Activated T-helper 17 cell treated with anti-CD3 and anti-CD28 coated beads, Interleukin-2, amount 50 U/mL, for 72 hours (primary cell): ENCODE data around the gene FBP2. TPM values are rescaled to one million over a fixed set of nuclear protein-coding genes. Genes with fewer than 3 reads are reported as not detected.

Experiments
- ATAC-seq: fragments of 150-1000 bp; cut with Tn5 transposase; replicated peaks from 2 replicates; pipeline ENCODE4 v1.10.0; 2021; ENCODE audit warnings: mild to moderate bottlenecking, moderate library complexity
- H3K27ac Mint-ChIP-seq: one replicate; pipeline ENCODE4 v1.8.0; 2022; ENCODE audit warnings: mixed read lengths
- H3K27me3 Mint-ChIP-seq: one replicate; pipeline ENCODE4 v1.8.0; 2022; ENCODE audit warnings: mixed read lengths
- H3K36me3 Mint-ChIP-seq: one replicate; pipeline ENCODE4 v1.8.0; 2022; ENCODE audit warnings: low read depth, mild to moderate bottlenecking, mixed read lengths
- H3K4me1 Mint-ChIP-seq: one replicate; pipeline ENCODE4 v1.8.0; 2022; ENCODE audit warnings: mixed read lengths
- H3K4me3 Mint-ChIP-seq: one replicate; pipeline ENCODE4 v1.8.0; 2022; ENCODE audit warnings: mild to moderate bottlenecking, mixed read lengths
- H3K9me3 Mint-ChIP-seq: one replicate; pipeline ENCODE4 v1.8.0; 2022; ENCODE audit warnings: mixed read lengths
- total RNA-seq, 2 donors: library from RNA; stranded (reverse); gene quantifications; one replicate each; pipeline ENCODE4 v1.2.3, GENCODE V29; 2022

The FBP2 gene
- total RNA-seq: not detected

GRCh38 chr9:94593459-94594345, at the start of gene FBP2:
FBP2 (minus strand) TSS chr9:94593824; CDS start chr9:94593726, 98 bp downstream.
- Mint-ChIP-seq H3K27ac (no peak within 1 kb of the TSS), H3K36me3 (no peaks in the 10 kb centered on the region), H3K4me1 (peaks cover 3% of the 10 kb centered on the region), H3K27me3 (peaks cover 25% of the 10 kb centered on the region), H3K4me3 (no peak within 1 kb of the TSS), H3K9me3 (no peaks in the 10 kb centered on the region)
- ATAC-seq: no peak

GRCh38 chr9:94643176-94643575, 49.6 kb upstream of the FBP2 start:
- ATAC-seq: no peak
- Mint-ChIP-seq H3K4me3 (no peak overlapping the region), H3K27ac (no peak overlapping the region), H3K27me3 (peaks cover 11% of the 10 kb centered on the region), H3K36me3 (no peaks in the 10 kb centered on the region), H3K4me1 (peaks cover 18% of the 10 kb centered on the region), H3K9me3 (no peaks in the 10 kb centered on the region)

- ATAC-seq: no peak
- no peak overlapping the region for H3K27ac Mint-ChIP-seq
- H3K36me3 Mint-ChIP-seq: no peaks in the 10 kb centered on the region
- H3K27me3 Mint-ChIP-seq: peaks cover 11% of the 10 kb centered on the region
- H3K9me3 Mint-ChIP-seq: no peaks in the 10 kb centered on the region
- H3K4me3 Mint-ChIP-seq: no peak overlapping the region
- H3K4me1 Mint-ChIP-seq: peaks cover 18% of the 10 kb centered on the region
Observed at GRCh38 chr9:94642501-94642900, 48.9 kb upstream of the FBP2 start.

GRCh38 chr9:94639999-94640376, 46.4 kb upstream of the FBP2 start:
- Mint-ChIP-seq H3K4me3 (peak overlapping the region; percentile 84), H3K9me3 (no peaks in the 10 kb centered on the region), H3K36me3 (no peaks in the 10 kb centered on the region), H3K27ac (peak overlapping the region; percentile 72), H3K27me3 (peaks cover 10% of the 10 kb centered on the region), H3K4me1 (peaks cover 18% of the 10 kb centered on the region)
- ATAC-seq: no peak

- H3K36me3 Mint-ChIP-seq: no peaks in the 10 kb centered on the region
- peak; percentile 92 for ATAC-seq
- peak within 1 kb of the TSS; percentile 72 for H3K27ac Mint-ChIP-seq
- H3K9me3 Mint-ChIP-seq: no peaks in the 10 kb centered on the region
- H3K27me3 Mint-ChIP-seq: peaks cover 8% of the 10 kb centered on the region
- peak within 1 kb of the TSS; percentile 84 for H3K4me3 Mint-ChIP-seq
- peaks cover 18% of the 10 kb centered on the region for H3K4me1 Mint-ChIP-seq
Observed at GRCh38 chr9:94639061-94639998, 45.7 kb upstream of the FBP2 start, which contains the start of gene FBP1. FBP1 (minus strand) TSS chr9:94639518; CDS start chr9:94639310, 208 bp downstream.

GRCh38 chr9:94638335-94639060, 44.9 kb upstream of the FBP2 start:
- no peaks in the 10 kb centered on the region for H3K9me3 Mint-ChIP-seq
- peak overlapping the region; percentile 84 for H3K4me3 Mint-ChIP-seq
- H3K27ac Mint-ChIP-seq: peak overlapping the region; percentile 62

GRCh38 chr9:94632737-94633136, 39.1 kb upstream of the FBP2 start:
- no peak overlapping the region for H3K4me3 Mint-ChIP-seq
- H3K27me3 Mint-ChIP-seq: no peaks in the 10 kb centered on the region
- H3K9me3 Mint-ChIP-seq: no peaks in the 10 kb centered on the region
- no peak overlapping the region for H3K27ac Mint-ChIP-seq
- H3K36me3 Mint-ChIP-seq: no peaks in the 10 kb centered on the region
- no peak for ATAC-seq
- no peaks in the 10 kb centered on the region for H3K4me1 Mint-ChIP-seq

More at GRCh38 chr9:94638335-94639060, 44.9 kb upstream of the FBP2 start:
- Mint-ChIP-seq H3K27me3 (peaks cover 8% of the 10 kb centered on the region), H3K4me1 (peaks cover 18% of the 10 kb centered on the region), H3K36me3 (no peaks in the 10 kb centered on the region)
- no peak for ATAC-seq

- H3K4me1 Mint-ChIP-seq: no peaks in the 10 kb centered on the region
- no peak overlapping the region for H3K27ac Mint-ChIP-seq
- H3K9me3 Mint-ChIP-seq: no peaks in the 10 kb centered on the region
- no peak overlapping the region for H3K4me3 Mint-ChIP-seq
- ATAC-seq: no peak
- no peaks in the 10 kb centered on the region for H3K27me3 Mint-ChIP-seq
- no peaks in the 10 kb centered on the region for H3K36me3 Mint-ChIP-seq
Observed at GRCh38 chr9:94631599-94631998, 38.0 kb upstream of the FBP2 start.

- Mint-ChIP-seq H3K4me3 (no peak overlapping the region), H3K9me3 (no peaks in the 10 kb centered on the region), H3K4me1 (no peaks in the 10 kb centered on the region), H3K27me3 (no peaks in the 10 kb centered on the region), H3K27ac (no peak overlapping the region), H3K36me3 (no peaks in the 10 kb centered on the region)
- no peak for ATAC-seq
Observed at GRCh38 chr9:94630833-94631232, 37.2 kb upstream of the FBP2 start.

GRCh38 chr9:94630281-94630680, 36.7 kb upstream of the FBP2 start:
- Mint-ChIP-seq H3K27ac (no peak overlapping the region), H3K9me3 (no peaks in the 10 kb centered on the region), H3K4me3 (no peak overlapping the region), H3K36me3 (no peaks in the 10 kb centered on the region), H3K27me3 (no peaks in the 10 kb centered on the region), H3K4me1 (no peaks in the 10 kb centered on the region)
- no peak for ATAC-seq

- ATAC-seq: no peak
- no peak overlapping the region for H3K4me3 Mint-ChIP-seq
- H3K36me3 Mint-ChIP-seq: no peaks in the 10 kb centered on the region
- no peaks in the 10 kb centered on the region for H3K4me1 Mint-ChIP-seq
- H3K27me3 Mint-ChIP-seq: no peaks in the 10 kb centered on the region
- no peaks in the 10 kb centered on the region for H3K9me3 Mint-ChIP-seq
- H3K27ac Mint-ChIP-seq: no peak overlapping the region
Observed at GRCh38 chr9:94627287-94627686, 33.7 kb upstream of the FBP2 start.

- Mint-ChIP-seq H3K9me3 (no peaks in the 10 kb centered on the region), H3K36me3 (no peaks in the 10 kb centered on the region), H3K4me3 (no peak overlapping the region), H3K4me1 (no peaks in the 10 kb centered on the region), H3K27me3 (no peaks in the 10 kb centered on the region), H3K27ac (no peak overlapping the region)
- ATAC-seq: no peak
Observed at GRCh38 chr9:94625835-94626234, 32.2 kb upstream of the FBP2 start.

- Mint-ChIP-seq H3K36me3 (no peaks in the 10 kb centered on the region), H3K4me1 (no peaks in the 10 kb centered on the region), H3K4me3 (no peak overlapping the region), H3K27ac (no peak overlapping the region), H3K27me3 (peaks cover 7% of the 10 kb centered on the region), H3K9me3 (no peaks in the 10 kb centered on the region)
- ATAC-seq: no peak
Observed at GRCh38 chr9:94624629-94625028, 31.0 kb upstream of the FBP2 start.

GRCh38 chr9:94623253-94623652, 29.6 kb upstream of the FBP2 start:
- Mint-ChIP-seq H3K4me1 (no peaks in the 10 kb centered on the region), H3K4me3 (no peak overlapping the region), H3K36me3 (no peaks in the 10 kb centered on the region), H3K27me3 (peaks cover 7% of the 10 kb centered on the region), H3K27ac (no peak overlapping the region), H3K9me3 (no peaks in the 10 kb centered on the region)
- no peak for ATAC-seq
